ENCODE data around the gene ASS1. TPM values are rescaled to one million over a fixed set of nuclear protein-coding genes. Genes with fewer than 3 reads are reported as not detected.

The ASS1 gene
- total RNA-seq, 1 experiment from 2014 or later, result 299 TPM

DNA sequence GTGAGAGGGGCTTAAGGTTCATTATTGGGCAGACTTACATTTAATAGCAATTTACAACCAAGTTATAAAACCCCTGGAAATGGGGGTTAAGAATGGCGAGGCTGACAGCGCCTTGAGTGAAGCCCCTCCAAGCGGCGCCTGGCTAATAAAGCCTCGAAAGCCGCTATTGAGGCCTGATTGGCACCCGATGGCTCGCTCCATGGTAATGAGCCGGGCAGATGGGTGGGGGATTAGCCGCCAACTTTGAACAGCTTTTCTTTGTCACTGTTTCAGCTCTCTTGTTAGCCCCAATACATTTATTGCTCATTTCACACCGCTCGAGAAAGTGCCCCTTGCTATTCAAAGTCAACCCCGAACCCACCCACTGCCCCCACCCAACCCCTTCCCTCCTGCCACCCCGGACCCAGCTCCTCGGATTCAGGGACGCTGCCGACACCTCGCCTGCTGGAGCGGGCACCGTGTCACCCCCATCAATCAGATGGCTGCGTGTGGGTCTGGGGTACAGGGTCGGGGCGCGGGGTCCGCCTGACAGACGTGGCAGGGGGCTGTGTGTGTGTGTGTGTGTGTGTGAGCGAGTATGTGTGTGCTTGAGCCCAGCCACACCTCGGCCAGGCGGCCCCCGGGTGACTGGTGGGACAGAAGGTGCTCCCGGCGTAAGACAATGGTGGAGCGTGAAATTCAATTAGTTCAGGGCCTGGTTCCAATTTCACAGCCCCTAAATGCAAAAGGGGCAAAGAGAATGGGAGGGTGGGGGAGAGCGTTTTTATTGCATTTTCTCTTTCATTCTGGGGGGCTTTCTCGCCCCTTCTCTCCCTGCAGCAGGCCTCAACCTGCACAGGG lies 34.2 kb downstream of the ASS1 start:
- intact Hi-C loops (cut with micrococcal nuclease), result no loop called here
- no TSS peak for BruUV-seq (replicated peaks)
- POLR2A ChIA-PET, result interaction anchor here (0.7 kb wide), 1 partner anchor 83 kb away, joined by 3 read pairs; no protein-coding TSS in a partner anchor
- TF ChIP-seq, protein P1, sequence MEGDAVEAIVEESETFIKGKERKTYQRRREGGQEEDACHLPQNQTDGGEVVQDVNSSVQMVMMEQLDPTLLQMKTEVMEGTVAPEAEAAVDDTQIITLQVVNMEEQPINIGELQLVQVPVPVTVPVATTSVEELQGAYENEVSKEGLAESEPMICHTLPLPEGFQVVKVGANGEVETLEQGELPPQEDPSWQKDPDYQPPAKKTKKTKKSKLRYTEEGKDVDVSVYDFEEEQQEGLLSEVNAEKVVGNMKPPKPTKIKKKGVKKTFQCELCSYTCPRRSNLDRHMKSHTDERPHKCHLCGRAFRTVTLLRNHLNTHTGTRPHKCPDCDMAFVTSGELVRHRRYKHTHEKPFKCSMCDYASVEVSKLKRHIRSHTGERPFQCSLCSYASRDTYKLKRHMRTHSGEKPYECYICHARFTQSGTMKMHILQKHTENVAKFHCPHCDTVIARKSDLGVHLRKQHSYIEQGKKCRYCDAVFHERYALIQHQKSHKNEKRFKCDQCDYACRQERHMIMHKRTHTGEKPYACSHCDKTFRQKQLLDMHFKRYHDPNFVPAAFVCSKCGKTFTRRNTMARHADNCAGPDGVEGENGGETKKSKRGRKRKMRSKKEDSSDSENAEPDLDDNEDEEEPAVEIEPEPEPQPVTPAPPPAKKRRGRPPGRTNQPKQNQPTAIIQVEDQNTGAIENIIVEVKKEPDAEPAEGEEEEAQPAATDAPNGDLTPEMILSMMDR (IDR thresholded peaks at IDR 0.05; ENCODE audit: unreplicated experiment), result no peak
- Mint-ChIP-seq H3K27me3 (ENCODE audit: insufficient read depth, unreplicated experiment) (no peaks in the 10 kb centered on the region), H3K9me3 (ENCODE audit: unreplicated experiment) (no peaks in the 10 kb centered on the region), H3K4me1 (ENCODE audit: insufficient read depth, unreplicated experiment) (no peaks in the 10 kb centered on the region), H3K27ac (ENCODE audit: low read depth, unreplicated experiment) (no peak overlapping the region), H3K36me3 (ENCODE audit: insufficient read depth, unreplicated experiment) (peaks cover 71% of the 10 kb centered on the region), H3K4me3 (ENCODE audit: unreplicated experiment) (no peak overlapping the region)
- DNase-seq (ENCODE audit: unreplicated experiment), result no peak
- CTCF ChIA-PET, result no interaction called here

DNA sequence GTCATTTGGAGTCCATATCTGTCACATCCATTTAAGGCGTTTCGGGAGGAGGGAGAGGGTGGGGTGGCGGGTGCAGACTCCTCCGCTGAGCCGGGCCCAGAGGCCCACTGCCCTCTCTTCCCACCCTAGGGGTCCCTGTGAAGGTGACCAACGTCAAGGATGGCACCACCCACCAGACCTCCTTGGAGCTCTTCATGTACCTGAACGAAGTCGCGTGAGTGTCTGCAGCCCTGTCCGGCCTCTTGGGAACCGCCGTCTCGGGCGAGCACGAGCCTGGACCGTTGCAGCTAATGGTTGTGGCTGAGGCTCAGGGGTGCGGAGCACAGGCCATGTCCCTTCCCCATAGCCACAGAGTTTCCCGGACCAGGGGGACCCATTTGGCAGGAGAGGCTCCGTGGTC lies 34.8 kb downstream of the ASS1 start:
- no peak overlapping the region for H3K27ac Mint-ChIP-seq (ENCODE audit: low read depth, unreplicated experiment)
- no peaks in the 10 kb centered on the region for H3K9me3 Mint-ChIP-seq (ENCODE audit: unreplicated experiment)
- no peak overlapping the region for H3K4me3 Mint-ChIP-seq (ENCODE audit: unreplicated experiment)
- no TSS peak for BruUV-seq (replicated peaks)
- intact Hi-C loops (cut with micrococcal nuclease), result no loop called here
- no peaks in the 10 kb centered on the region for H3K4me1 Mint-ChIP-seq (ENCODE audit: insufficient read depth, unreplicated experiment)
- POLR2A ChIA-PET, result interaction anchor here (0.7 kb wide), 1 partner anchor 82 kb away, joined by 3 read pairs; no protein-coding TSS in a partner anchor
- TF ChIP-seq, protein P1 (IDR thresholded peaks at IDR 0.05; ENCODE audit: unreplicated experiment), result no peak
- H3K27me3 Mint-ChIP-seq (ENCODE audit: insufficient read depth, unreplicated experiment), result no peaks in the 10 kb centered on the region
- H3K36me3 Mint-ChIP-seq (ENCODE audit: insufficient read depth, unreplicated experiment), result peaks cover 76% of the 10 kb centered on the region
- CTCF ChIA-PET, result no interaction called here
- DNase-seq (ENCODE audit: unreplicated experiment), result no peak

DNA sequence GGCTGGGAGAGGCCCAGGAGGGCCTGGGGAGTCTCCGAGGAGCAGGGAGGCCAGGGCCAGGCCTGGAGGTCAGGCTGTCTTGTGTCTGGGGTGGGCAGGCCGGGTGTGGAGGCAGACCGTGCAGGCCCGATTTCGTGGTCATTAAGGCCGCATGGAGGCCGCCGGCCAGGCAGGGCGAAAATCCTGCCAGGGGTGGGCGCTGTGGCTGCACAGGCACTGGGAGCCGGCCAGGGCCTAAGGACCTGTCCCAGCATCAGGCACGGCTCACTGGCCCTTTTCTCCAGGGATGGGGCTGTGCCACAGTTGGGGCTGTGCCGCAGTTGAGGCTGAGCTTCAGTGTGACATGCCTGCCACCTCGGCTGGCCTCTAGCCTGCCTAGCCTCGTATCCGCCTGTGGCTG lies 35.9 kb downstream of the ASS1 start:
- Mint-ChIP-seq H3K27ac (ENCODE audit: low read depth, unreplicated experiment) (no peak overlapping the region), H3K4me1 (ENCODE audit: insufficient read depth, unreplicated experiment) (no peaks in the 10 kb centered on the region), H3K9me3 (ENCODE audit: unreplicated experiment) (no peaks in the 10 kb centered on the region), H3K27me3 (ENCODE audit: insufficient read depth, unreplicated experiment) (no peaks in the 10 kb centered on the region), H3K36me3 (ENCODE audit: insufficient read depth, unreplicated experiment) (peaks cover 76% of the 10 kb centered on the region), H3K4me3 (ENCODE audit: unreplicated experiment) (no peak overlapping the region)
- ChIA-PET CTCF (interaction anchor here (0.5 to 0.7 kb wide), 3 partner anchors 201 to 433 kb away, joined by 3 to 4 read pairs (median 3); no protein-coding TSS in a partner anchor), POLR2A (interaction anchor here (0.5 to 0.7 kb wide), 3 partner anchors 38 to 310 kb away, joined by 3 read pairs; no protein-coding TSS in a partner anchor)
- no TSS peak for BruUV-seq (replicated peaks)
- intact Hi-C loops (cut with micrococcal nuclease), result loop anchor here (10.0 kb wide), 1 partner anchor 94 kb away; the partner anchor contains the start of gene FUBP3
- no peak for DNase-seq (ENCODE audit: unreplicated experiment)
- TF ChIP-seq, protein P1 (IDR thresholded peaks at IDR 0.05; ENCODE audit: unreplicated experiment), result no peak

DNA sequence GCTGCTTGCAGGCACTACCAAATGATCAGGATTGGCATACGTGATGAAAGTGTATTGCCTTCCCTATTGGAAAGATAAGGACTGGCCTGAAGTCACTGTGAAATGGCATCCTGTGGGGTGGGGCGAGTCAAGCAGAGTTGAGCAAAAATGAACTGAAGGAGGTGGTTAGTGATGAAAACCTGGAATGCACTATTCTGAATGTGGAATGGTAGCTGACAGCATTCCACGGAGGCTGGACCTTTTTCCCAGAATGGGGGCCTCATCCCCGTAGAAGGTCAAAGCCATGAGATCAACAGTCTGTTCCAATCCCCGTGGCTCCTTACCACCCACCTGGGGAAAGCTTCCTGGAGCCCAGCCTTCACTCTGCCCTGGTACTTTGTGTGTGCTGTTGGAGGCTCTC lies 37.7 kb downstream of the ASS1 start:
- TF ChIP-seq, protein P1 (IDR thresholded peaks at IDR 0.05; ENCODE audit: unreplicated experiment), result no peak
- Mint-ChIP-seq H3K27ac (ENCODE audit: low read depth, unreplicated experiment) (no peak overlapping the region), H3K4me1 (ENCODE audit: insufficient read depth, unreplicated experiment) (no peaks in the 10 kb centered on the region), H3K9me3 (ENCODE audit: unreplicated experiment) (no peaks in the 10 kb centered on the region), H3K27me3 (ENCODE audit: insufficient read depth, unreplicated experiment) (no peaks in the 10 kb centered on the region), H3K36me3 (ENCODE audit: insufficient read depth, unreplicated experiment) (peaks cover 71% of the 10 kb centered on the region), H3K4me3 (ENCODE audit: unreplicated experiment) (no peak overlapping the region)
- ChIA-PET CTCF (interaction anchor here (0.8 kb wide), 1 partner anchor 200 kb away, joined by 3 read pairs; no protein-coding TSS in a partner anchor), POLR2A (interaction anchor here (0.5 kb wide), 1 partner anchor 97 kb away, joined by 3 read pairs; the partner anchor contains the start of gene FUBP3)
- DNase-seq (ENCODE audit: unreplicated experiment), result no peak
- no TSS peak for BruUV-seq (replicated peaks)
- intact Hi-C loops (cut with micrococcal nuclease), result loop anchor here (10.0 kb wide), 1 partner anchor 92 kb away; the partner anchor contains the start of gene FUBP3

Data from MCF 10A (cell line).